K562 (cell line): ENCODE data around the gene BORCS5. TPM values are rescaled to one million over a fixed set of nuclear protein-coding genes. Genes with fewer than 3 reads are reported as not detected.

ENCODE experiments used
- ATAC-seq: fragments of 200-7000 bp; cut with Tn5 transposase; 3 replicates; pipeline ENCODE4 v1.9.1; 2020; ENCODE audit warnings: moderate library complexity
- BruUV-seq: library from RNA; stranded (reverse); fragments of 400-500 nt; replicated peaks from 2 replicates; lab custom pipeline; 2021; lab: Mats Ljungman, UMichigan
- CTCF ChIA-PET: fragments of 300-600 bp; formaldehyde crosslinking; extraction: SDS; loops from one replicate; lab custom pipeline; 2021; ENCODE audit warnings: low intra/inter-chr PET ratio; lab: Yijun Ruan, JAX
- POLR2A ChIA-PET: fragments of 300-600, 350-650 bp; sonication (Branson Sonifier 250); formaldehyde crosslinking; extraction: SDS; loops from one replicate; lab custom pipeline; 2021; ENCODE audit warnings: antibody characterized with exemption, inconsistent platforms; lab: Yijun Ruan, JAX
- DNase-seq, 4 experiments: peaks; one replicate each; pipeline versions ENCODE4 v3.0.0 to v3.0.0-alpha.2; 2011 to 2018; ENCODE audit warnings: low spot score in 3 of 4, mixed read lengths in 3 of 4; ENCODE audit errors: extremely low read depth in 1 of 4
- FAIRE-seq: peaks from 2 replicates; lab custom pipeline; 2011; peaks lifted over from hg19 to GRCh38; lab: Jason Lieb, UNC
- H2AFZ ChIP-seq: 2 replicates; pipeline ENCODE4 v1.6.0; 2011; ENCODE audit warnings: low read depth, low read length, control low read depth, inconsistent platforms
- H3K27ac ChIP-seq: fragments of 200-600 bp; 3 replicates; pipeline ENCODE4 v1.8.0; 2011; ENCODE audit warnings: low read depth, mild to moderate bottlenecking, control low read depth, inconsistent platforms, low read length, moderate library complexity, mixed read lengths; ENCODE audit errors: extremely low read depth
- H3K27me3 ChIP-seq, 2 experiments: fragments of 300-600 bp in 1 of 2; 2 replicates in 1 of 2; 3 replicates in 1 of 2; pipeline versions ENCODE4 v1.6.0 to v1.8.0; 2011; ENCODE audit warnings: inconsistent platforms in 2 of 2, low read length in 2 of 2, mild to moderate bottlenecking in 1 of 2, mixed read lengths in 1 of 2, moderate library complexity in 1 of 2; ENCODE audit not compliant: control insufficient read depth in 2 of 2, insufficient read depth in 2 of 2
- H3K36me3 ChIP-seq: fragments of 300-600 bp; 3 replicates; pipeline ENCODE4 v1.8.0; 2011; ENCODE audit warnings: mild to moderate bottlenecking, low read length, inconsistent platforms; ENCODE audit not compliant: control insufficient read depth, insufficient read depth
- H3K4me1 ChIP-seq, 2 experiments: fragments of 200-600 bp in 1 of 2; replicated peaks in 1 of 2; 2 replicates in 1 of 2; 3 replicates in 1 of 2; pipeline versions ENCODE4 v1.5.1 to v1.8.0; 2011; ENCODE audit warnings: inconsistent platforms in 2 of 2, low read length in 2 of 2, mild to moderate bottlenecking in 1 of 2, mixed read lengths in 1 of 2, moderate library complexity in 1 of 2; ENCODE audit not compliant: control insufficient read depth in 2 of 2, insufficient read depth in 2 of 2
- H3K4me2 ChIP-seq: 2 replicates; pipeline ENCODE4 v1.6.1; 2011; ENCODE audit warnings: low read length, control low read depth, inconsistent platforms, mixed read lengths; ENCODE audit not compliant: insufficient read depth
- H3K4me3 ChIP-seq: fragments of 200-600 bp; sonication (generic), shearing (Covaris generic); 2 replicates; pipeline ENCODE4 v1.5.1; 2016; ENCODE audit warnings: control low read depth, inconsistent platforms
- H3K79me2 ChIP-seq: fragments of 200-600 bp; 3 replicates; pipeline ENCODE4 v1.8.0; 2011; ENCODE audit warnings: low read length, inconsistent platforms; ENCODE audit not compliant: control insufficient read depth, insufficient read depth
- H3K9ac ChIP-seq, 2 experiments: 2 replicates each; pipeline versions ENCODE4 v1.6.0 to v1.6.1; 2011; ENCODE audit warnings: low read depth in 2 of 2, low read length in 2 of 2, control low read depth in 1 of 2, inconsistent platforms in 1 of 2, mild to moderate bottlenecking in 1 of 2, mixed read lengths in 1 of 2; ENCODE audit not compliant: insufficient read depth in 1 of 2
- H3K9me1 ChIP-seq: one replicate; pipeline ENCODE4 v1.6.0; 2011; ENCODE audit warnings: inconsistent platforms, mild to moderate bottlenecking, low read length, moderate library complexity; ENCODE audit not compliant: control insufficient read depth, insufficient read depth
- H3K9me3 ChIP-seq: replicated peaks from 2 replicates; pipeline ENCODE4 v1.5.1; 2011; ENCODE audit warnings: low read depth, low read length, inconsistent platforms; ENCODE audit not compliant: control insufficient read depth, insufficient read depth
- H4K20me1 ChIP-seq: replicated peaks from 2 replicates; pipeline ENCODE4 v1.6.1; 2011; ENCODE audit warnings: low read length, inconsistent platforms, mixed read lengths; ENCODE audit not compliant: control insufficient read depth, insufficient read depth
- CBFA2T2 ChIP-seq: fragments of 450-650 bp; conservative IDR thresholded peaks from 2 replicates; pipeline ENCODE4 v1.6.1; 2017; ENCODE audit warnings: mild to moderate bottlenecking
- GATA2 ChIP-seq: sonication (generic); formaldehyde crosslinking; IDR thresholded peaks from 2 replicates; pipeline ENCODE4 v1.4.0; 2020; ENCODE audit warnings: mild to moderate bottlenecking, missing genetic modification reagents
- JUN ChIP-seq, 2 experiments: sonication (generic) in 1 of 2; formaldehyde crosslinking in 1 of 2; IDR thresholded peaks; 2 replicates each; pipeline versions ENCODE4 v1.6.1 to v1.8.0; 2012 to 2022; ENCODE audit warnings: borderline replicate concordance in 2 of 2, mild to moderate bottlenecking in 2 of 2, improper control_type of control experiment in 1 of 2, low read depth in 1 of 2, low read length in 1 of 2, missing genetic modification reagents in 1 of 2
- PHB2 ChIP-seq: fragments of 450-650 bp; IDR thresholded peaks from 2 replicates; pipeline ENCODE4 v1.6.1; 2017; ENCODE audit warnings: low read depth
- REST ChIP-seq, 2 experiments: fragments of 450-650 bp; formaldehyde crosslinking in 1 of 2; IDR thresholded peaks; 2 replicates each; pipeline versions ENCODE4 v1.4.0 to v1.6.1; 2014 to 2020; ENCODE audit warnings: mild to moderate bottlenecking in 2 of 2, borderline replicate concordance in 1 of 2, low read depth in 1 of 2
- SMARCC2 ChIP-seq: fragments of 450-650 bp; IDR thresholded peaks from 2 replicates; pipeline ENCODE4 v1.6.1; 2017; ENCODE audit warnings: antibody characterized with exemption, moderate library complexity, mild to moderate bottlenecking, low read depth
- SOX6 ChIP-seq: fragments of 450-650 bp; IDR thresholded peaks from 2 replicates; pipeline ENCODE4 v1.6.1; 2014; ENCODE audit warnings: mild to moderate bottlenecking
- ZFX ChIP-seq: sonication (generic); formaldehyde crosslinking; IDR thresholded peaks from 2 replicates; pipeline ENCODE4 v1.8.0; 2022; ENCODE audit warnings: mild to moderate bottlenecking, missing genetic modification reagents, moderate library complexity
- ZNF121 ChIP-seq: sonication (generic); formaldehyde crosslinking; conservative IDR thresholded peaks from 2 replicates; pipeline ENCODE4 v1.8.0; 2022; ENCODE audit warnings: missing genetic modification reagents
- ZNF282 ChIP-seq: sonication (generic); formaldehyde crosslinking; IDR thresholded peaks from 2 replicates; pipeline ENCODE4 v1.8.1; 2023; ENCODE audit warnings: missing genetic modification reagents
- WGBS: fragments of 100-300 bp; shearing (Covaris generic); methylation state at CpG from one replicate; pipeline ENCODE4 v1.1.6; 2016; ENCODE audit warnings: low coverage, mixed read lengths; ENCODE audit not compliant: insufficient coverage; ENCODE audit errors: missing lambda C conversion rate; 5-methylcytosine and 5-hydroxymethylcytosine counted together
- in situ Hi-C: fragments of 300-500 bp; cut with MboI; formaldehyde crosslinking; loops from 4 replicates; pipeline ENCODE4 v1.15.0; 2018; ENCODE audit warnings: inconsistent platforms, mixed read lengths
- intact Hi-C: fragments of 100-400 bp; cut with micrococcal nuclease; formaldehyde crosslinking; loops from 2 replicates; pipeline ENCODE4 v1.14.2; 2022
- polyA plus RNA-seq, 8 experiments: library from polyadenylated mRNA; depleted of rRNA in 4 of 8; stranded (reverse) in 5 of 8; unstranded in 3 of 8; fragments of >200 nt; fragmentation: Nextera tagmentation in 2 of 8; fragmentation: Illumina TruSeq in 1 of 8; extraction: Ambion mirVana in 2 of 8; extraction: Trizol in 1 of 8; gene quantifications; 2 replicates each; pipeline versions ENCODE4 v1.2.1 to v1.2.3, GENCODE V29; 2011 to 2014; ENCODE audit warnings: inconsistent platforms in 1 of 8, missing spikeins in 1 of 8
- total RNA-seq, 7 experiments: library from RNA; depleted of rRNA in 6 of 7; stranded (reverse); fragments of >200 nt in 6 of 7; fragmentation: Illumina TruSeq in 2 of 7; extraction: Trizol in 2 of 7; gene quantifications; 2 replicates each; pipeline versions ENCODE4 v1.2.1 to v1.2.3, GENCODE V29; 2011 to 2021; ENCODE audit warnings: low replicate concordance in 1 of 7
- TF ChIP-seq, protein P1 (sequence below): fragments of 200-800 bp; sonication (Bioruptor generic); IDR thresholded peaks from 2 replicates; pipeline ENCODE4 v1.6.1; 2017; ENCODE audit warnings: missing genetic modification characterization, missing compliant biosample characterization

BORCS5 gene
- total and polyA plus RNA-seq, 9 of the 15 experiments (the other 6 are each of a cell fraction or from before 2014, with no cell fraction given) = 0.31 to 12.4 (median 6.6) TPM

DNA sequence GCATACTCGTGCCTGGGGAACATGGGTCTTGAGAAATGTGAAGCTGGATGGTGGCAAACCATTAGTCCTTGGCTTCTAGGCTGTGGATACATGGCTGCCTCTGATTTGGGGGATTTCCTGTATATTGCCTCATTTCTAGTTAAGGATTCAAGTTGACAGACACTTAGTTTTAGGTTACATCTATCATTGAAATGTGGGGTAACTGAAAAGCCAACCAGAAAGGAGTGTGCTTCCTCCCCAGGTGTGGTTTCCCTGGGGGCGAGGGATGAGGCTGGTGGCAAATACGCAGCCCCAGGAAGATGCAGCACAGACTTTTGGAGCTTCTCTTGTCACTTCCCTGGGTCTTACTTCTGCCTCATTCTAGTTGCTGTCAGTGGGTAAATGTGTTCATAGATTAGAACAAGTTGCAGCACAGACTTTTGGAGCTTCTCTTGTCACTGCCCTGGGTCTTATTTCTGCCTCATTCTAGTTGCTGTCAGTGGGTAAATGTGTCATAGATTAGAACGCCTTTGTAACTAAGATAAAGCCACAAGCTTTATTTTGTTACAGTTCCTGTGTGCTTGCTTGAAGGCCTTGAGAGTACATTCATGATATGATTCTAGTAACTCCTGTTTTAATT lies 85.1 kb downstream of the BORCS5 start:
- no TSS peak for BruUV-seq
- no peak overlapping the region for H3K4me3 ChIP-seq
- ChIA-PET POLR2A (interaction anchor here (0.7 to 1.0 kb wide), 5 partner anchors 9 to 81 kb away, joined by 3 read pairs; no protein-coding TSS in a partner anchor), CTCF (no interaction called here)
- peak in 2 of 4 experiments; percentile 52 to 63 for DNase-seq
- ATAC-seq = peak; percentile 85
- peak; percentile 86 for FAIRE-seq
- peak overlapping the region; percentile 26; the same call in 1 of the 2 replicates for H3K4me2 ChIP-seq
- H3K9me1 ChIP-seq = no peaks in the 10 kb centered on the region
- H2AFZ ChIP-seq = no peak overlapping the region
- intact Hi-C loops (no loop called here), in situ Hi-C loops (no loop called here)
- 28% methylated on average over 3 of the region's 4 CpGs for WGBS
- peak overlapping the region; percentile 50 for H3K27ac ChIP-seq
- no peaks in the 10 kb centered on the region for H3K79me2 ChIP-seq
- peak overlapping the region in 1 of 2 experiments; percentile 11; a peak in 2 of 4 replicates for H3K9ac ChIP-seq
- H3K4me1 ChIP-seq = peaks cover 0 to 19% of the 10 kb centered on the region in 2 experiments; a peak in 3 of 5 replicates
- no peaks in the 10 kb centered on the region for H3K36me3 ChIP-seq
- no peaks in the 10 kb centered on the region for H4K20me1 ChIP-seq
- no peaks in the 10 kb centered on the region for H3K27me3 ChIP-seq
- H3K9me3 ChIP-seq = no peaks in the 10 kb centered on the region
- TF ChIP-seq REST (IDR thresholded peaks at IDR 0.05; ENCODE audit: borderline replicate concordance) = peak; percentile 73
- no peak for TF ChIP-seq REST (CRISPR knock-in tag; IDR thresholded peaks at IDR 0.05; ENCODE audit: low read depth)
- TF ChIP-seq GATA2 (CRISPR knock-in tag) = peak; percentile 78
- no peak for TF ChIP-seq PHB2
- peak; percentile 81 for TF ChIP-seq CBFA2T2
- peak; percentile 26; the same call in 1 of the 2 replicates for TF ChIP-seq SMARCC2
- TF ChIP-seq ZNF121 (CRISPR knock-in tag) = no peak
- TF ChIP-seq, protein P1, sequence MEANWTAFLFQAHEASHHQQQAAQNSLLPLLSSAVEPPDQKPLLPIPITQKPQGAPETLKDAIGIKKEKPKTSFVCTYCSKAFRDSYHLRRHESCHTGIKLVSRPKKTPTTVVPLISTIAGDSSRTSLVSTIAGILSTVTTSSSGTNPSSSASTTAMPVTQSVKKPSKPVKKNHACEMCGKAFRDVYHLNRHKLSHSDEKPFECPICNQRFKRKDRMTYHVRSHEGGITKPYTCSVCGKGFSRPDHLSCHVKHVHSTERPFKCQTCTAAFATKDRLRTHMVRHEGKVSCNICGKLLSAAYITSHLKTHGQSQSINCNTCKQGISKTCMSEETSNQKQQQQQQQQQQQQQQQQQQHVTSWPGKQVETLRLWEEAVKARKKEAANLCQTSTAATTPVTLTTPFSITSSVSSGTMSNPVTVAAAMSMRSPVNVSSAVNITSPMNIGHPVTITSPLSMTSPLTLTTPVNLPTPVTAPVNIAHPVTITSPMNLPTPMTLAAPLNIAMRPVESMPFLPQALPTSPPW = 0 out of 2 replicates have a peak, but pooled peaks have one; percentile 14
- peak; percentile 61; the same call in 1 of the 2 replicates for TF ChIP-seq ZFX (CRISPR knock-in tag)
- TF ChIP-seq JUN (IDR thresholded peaks at IDR 0.05; ENCODE audit: borderline replicate concordance, low read depth, low read length) = no peak
- no peak for TF ChIP-seq JUN (CRISPR knock-in tag; IDR thresholded peaks at IDR 0.05; ENCODE audit: borderline replicate concordance)
- peak; percentile 91 for TF ChIP-seq SOX6
- TF ChIP-seq ZNF282 (CRISPR knock-in tag) = no peak
